GM19395 (cell line): ENCODE results near the gene SMIM10L2A.
"Not testable (repeated sequence)": the region's sequence is repeated elsewhere in the genome, so short reads cannot be mapped to it uniquely, and the experiment has no call there.

Experiments
- ATAC-seq: cut with Tn5 transposase; IDR thresholded peaks from one replicate; pipeline ENCODE4 v1.9.1; 2021; ENCODE audit warnings: mild to moderate bottlenecking, moderate library complexity; ENCODE audit not compliant: unreplicated experiment

Gene SMIM10L2A

DNA sequence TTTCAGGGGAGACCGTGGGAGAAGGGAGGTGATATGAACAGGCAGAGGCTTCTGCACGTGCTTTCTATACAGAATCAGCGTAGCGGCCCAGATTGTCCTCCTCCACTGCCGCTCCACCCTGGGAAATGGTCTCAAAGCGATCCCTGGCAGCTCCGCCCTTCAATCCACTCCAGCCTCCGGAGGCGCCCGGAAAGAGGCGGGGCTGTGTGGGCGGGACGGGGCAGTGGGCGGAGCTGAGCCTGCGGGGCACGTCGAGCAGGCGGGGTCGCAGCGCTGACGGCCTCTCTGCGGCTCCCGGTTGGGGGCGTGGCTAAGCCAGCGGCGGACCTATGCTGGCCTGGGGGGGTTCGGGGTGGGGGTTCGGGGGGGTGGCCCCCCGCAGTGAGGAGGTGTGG, 210 bp upstream of the SMIM10L2A start:
- peak; percentile 89 for ATAC-seq

- not testable (repeated sequence) for ATAC-seq
Measured at GRCh38 chrX:135422810-135423168, 1.0 kb downstream of the SMIM10L2A start.

GRCh38 chrX:135423173-135423864, 1.6 kb downstream of the SMIM10L2A start:
- ATAC-seq = not testable (repeated sequence)

DNA sequence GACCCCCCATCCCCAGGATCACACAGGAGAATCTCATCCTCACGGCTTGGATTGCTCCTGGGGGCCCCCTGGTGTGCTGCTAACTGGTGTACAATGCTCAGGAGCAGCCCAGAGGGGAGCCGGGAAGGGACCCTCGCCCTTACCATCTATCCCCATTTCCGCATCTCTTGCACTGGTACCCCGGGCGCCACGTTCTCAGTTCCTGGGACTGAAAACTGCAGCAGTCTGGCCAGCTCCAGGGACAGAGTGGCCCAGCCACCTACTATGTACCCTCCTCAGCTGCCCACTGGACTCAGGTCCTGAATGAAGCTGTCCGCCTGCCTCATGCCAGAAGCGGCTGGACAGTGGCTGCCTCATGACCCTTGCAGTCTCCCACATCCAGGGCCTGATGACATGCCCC, 2.7 kb downstream of the SMIM10L2A start:
- ATAC-seq = no peak

GRCh38 chrX:135425026-135425965, 3.6 kb downstream of the SMIM10L2A start:
- ATAC-seq = no peak

GRCh38 chrX:135429429-135429828, 7.7 kb downstream of the SMIM10L2A start:
- ATAC-seq = no peak

DNA sequence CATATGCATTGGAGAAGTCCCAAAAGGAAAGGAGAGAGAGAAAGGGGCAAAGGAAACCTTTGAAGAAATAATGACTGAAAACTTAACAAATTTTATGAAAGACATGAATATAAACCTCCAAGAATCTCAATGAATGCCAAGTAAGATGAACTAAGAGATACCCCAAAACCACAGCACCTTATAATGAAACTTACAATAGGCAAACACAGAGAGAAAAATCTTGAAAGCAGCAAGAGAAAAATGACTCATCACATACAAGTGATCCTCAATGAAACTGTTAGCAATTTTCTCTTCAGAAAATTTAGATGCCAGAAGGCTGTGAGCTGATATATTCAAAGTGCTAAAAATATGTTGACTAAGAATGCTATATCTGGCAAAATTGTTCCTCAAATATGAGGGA, 10.1 kb downstream of the SMIM10L2A start:
- no peak for ATAC-seq

- no peak for ATAC-seq
Measured at GRCh38 chrX:135432453-135432852, 10.7 kb downstream of the SMIM10L2A start.

- ATAC-seq = no peak
Measured at GRCh38 chrX:135432881-135433521, 11.3 kb downstream of the SMIM10L2A start.

- no peak for ATAC-seq
Measured at GRCh38 chrX:135433531-135434257, 11.9 kb downstream of the SMIM10L2A start.

GRCh38 chrX:135434258-135435138, 12.8 kb downstream of the SMIM10L2A start:
- no peak for ATAC-seq

DNA sequence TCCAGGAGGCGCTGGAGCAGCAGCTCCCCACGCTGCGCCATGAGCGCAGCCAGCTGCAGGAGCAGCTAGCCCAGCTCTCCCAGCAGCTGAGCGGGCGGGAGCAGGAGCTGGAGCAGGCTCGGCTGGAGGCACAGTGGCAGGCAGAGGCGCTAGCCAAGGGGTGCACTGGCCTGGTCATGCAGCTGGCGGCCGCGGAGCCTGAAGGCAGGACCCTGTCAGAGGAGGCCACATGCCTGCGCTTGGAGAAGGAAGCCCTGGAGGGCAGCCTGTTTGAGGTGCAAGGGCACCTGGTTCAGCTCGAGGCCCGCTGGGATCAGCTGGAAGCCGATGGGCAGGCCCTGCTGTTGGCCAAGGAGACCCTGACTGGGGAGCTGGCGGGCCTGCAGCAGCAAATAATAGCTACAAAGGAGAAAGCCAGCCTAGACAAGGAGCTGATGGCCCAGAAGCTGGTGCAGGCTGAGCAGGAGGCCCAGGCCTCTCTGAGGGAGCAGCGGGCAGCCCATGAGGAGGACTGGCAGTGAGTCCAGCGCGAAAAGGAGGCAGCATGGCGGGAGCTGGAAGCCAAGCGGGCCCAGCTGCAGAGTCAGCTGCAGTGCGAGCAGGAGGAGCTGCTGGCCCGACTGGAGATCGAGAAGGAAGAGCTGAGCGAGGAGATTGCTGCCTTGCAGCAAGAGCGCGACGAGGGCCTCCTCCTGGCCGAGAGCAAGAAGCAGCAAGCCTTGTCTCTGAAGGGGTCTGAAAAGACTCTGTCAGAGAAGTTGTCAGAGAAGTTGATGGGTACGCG, 13.6 kb downstream of the SMIM10L2A start:
- no peak for ATAC-seq

- ATAC-seq = no peak
Measured at GRCh38 chrX:135435933-135436332, 14.2 kb downstream of the SMIM10L2A start.

DNA sequence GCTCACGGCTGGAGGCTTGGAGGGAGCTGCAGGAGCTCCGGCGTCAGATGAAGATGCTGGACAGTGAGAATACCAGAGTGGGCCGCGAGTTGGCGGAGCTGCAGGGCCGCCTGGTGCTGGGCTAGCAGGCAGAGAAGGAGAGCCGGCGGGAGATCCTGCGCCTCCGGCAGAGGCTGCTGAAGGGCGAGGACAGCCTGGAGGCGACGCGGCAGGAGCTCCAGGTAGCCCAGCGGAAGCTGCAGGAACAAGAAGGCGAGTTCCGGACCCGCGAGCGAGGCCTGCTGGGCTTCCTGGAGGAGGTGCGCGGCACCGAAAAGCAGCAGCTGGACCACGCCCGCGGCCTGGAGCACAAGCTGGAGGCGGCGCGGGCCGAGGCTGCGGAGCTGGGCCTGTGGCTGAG, 14.7 kb downstream of the SMIM10L2A start:
- ATAC-seq = no peak

DNA sequence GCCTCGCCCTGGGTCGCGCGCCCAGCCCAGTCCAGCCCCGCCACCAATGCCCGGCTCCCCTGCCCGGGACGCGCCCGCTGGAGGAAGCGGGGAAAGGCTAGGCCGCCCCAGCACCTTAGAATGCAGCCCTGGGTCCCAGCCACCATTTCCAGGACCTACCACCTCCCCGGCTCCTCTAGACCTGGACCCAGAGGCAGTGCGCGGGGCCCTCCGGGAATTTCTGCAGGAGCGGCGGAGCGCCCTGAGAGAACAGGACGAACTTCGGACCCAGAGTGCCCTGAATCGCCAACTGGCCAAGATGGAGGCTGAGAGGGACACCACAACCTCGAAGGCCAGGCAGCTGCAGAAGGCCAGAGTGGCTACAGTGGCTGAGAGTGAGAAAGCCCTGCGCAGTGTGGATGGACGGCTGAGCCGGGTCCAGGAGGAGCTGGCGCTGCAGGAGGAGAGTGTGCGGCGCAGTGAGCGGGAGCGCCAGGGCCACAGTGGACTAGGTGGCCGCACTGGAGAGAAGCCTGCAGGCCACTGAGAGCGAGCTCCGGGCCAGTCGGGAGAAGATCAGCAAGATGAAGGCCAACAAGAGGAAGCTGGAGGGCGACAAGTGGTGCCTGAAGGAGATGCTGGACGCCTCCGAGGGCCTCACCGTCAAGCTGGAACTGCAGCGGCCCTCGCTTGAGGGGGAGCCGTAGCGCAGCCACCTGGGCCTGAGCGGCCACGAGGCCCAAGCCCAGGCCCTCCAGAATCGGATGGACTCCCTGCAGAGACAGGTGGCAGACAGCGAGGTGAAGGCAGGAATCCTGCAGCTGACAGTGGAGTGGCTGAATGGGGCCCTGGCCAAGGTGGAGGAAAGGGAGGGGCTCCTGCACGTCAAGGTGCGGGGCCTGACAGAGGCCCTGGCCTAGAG, 15.5 kb downstream of the SMIM10L2A start:
- ATAC-seq = no peak

DNA sequence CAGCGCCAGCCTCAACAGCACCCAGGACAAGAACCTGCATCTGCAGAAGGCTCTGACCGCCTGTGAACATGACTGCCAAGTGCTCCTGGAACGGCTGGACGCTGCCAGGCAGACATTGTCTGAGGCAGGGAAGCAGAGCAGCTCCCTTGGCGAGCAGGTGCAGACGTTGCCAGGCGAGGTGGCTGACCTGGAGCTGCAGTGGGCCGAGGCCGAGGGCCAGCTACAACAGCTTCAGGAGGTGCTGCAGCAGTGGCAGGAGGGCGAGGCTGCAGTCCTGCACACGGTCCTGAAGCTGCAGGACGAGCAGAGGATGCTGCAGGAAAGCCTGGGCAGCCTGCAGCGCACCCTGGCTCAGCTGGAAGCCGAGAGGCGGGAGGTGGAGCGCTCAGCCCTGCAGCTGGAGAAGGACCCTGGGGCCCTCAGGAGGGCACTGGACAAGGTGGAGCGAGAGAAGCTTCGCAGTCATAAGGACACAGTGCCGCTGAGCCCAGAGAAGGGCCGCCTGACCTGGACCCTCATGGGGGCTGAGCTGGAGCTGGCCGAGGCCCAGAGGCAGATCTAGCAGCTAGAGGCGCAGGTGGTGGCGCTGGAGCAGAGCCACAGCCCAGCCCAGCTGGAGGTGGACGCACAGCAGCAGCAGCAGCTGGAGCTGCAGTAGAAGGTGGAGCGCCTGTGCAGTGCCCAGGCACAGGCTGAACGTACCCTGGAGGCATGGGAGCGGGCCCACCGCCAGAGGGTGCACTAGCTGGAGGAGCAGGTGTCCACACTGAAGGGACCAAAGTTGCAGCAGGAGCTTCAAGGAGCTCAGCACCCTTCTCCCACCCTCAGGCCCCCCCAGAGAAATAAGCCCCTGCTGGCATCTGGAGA, 16.4 kb downstream of the SMIM10L2A start:
- ATAC-seq = no peak

DNA sequence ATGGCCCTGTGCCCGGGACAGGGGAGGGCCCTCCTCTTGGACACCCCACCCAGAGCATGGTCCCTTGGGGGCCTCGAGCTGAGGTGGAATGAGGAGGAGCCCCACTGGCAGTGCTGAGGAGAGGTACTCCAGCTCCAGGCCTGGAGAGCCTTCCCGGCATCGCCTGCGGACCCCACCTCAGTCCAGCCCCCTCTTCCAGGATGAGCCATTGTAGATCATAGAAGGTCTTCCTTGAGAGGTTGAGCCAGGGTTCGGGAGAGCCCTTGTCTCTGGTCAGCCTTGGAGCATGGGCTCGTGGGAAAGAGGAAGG, 16.9 kb downstream of the SMIM10L2A start:
- no peak for ATAC-seq
